Activated T-cell treated with anti-CD3 and anti-CD28 coated beads for 24 hours (primary cell): ENCODE measurements around the gene MINDY3.
"Not testable (repeated sequence)": the region's sequence is repeated elsewhere in the genome, so short reads cannot be mapped to it uniquely, and the experiment has no call there.

ENCODE experiments used
- DNase-seq: peaks from one replicate; pipeline ENCODE4 v3.0.0-alpha.2; 2020; ENCODE audit warnings: low read depth

MINDY3 gene

DNA sequence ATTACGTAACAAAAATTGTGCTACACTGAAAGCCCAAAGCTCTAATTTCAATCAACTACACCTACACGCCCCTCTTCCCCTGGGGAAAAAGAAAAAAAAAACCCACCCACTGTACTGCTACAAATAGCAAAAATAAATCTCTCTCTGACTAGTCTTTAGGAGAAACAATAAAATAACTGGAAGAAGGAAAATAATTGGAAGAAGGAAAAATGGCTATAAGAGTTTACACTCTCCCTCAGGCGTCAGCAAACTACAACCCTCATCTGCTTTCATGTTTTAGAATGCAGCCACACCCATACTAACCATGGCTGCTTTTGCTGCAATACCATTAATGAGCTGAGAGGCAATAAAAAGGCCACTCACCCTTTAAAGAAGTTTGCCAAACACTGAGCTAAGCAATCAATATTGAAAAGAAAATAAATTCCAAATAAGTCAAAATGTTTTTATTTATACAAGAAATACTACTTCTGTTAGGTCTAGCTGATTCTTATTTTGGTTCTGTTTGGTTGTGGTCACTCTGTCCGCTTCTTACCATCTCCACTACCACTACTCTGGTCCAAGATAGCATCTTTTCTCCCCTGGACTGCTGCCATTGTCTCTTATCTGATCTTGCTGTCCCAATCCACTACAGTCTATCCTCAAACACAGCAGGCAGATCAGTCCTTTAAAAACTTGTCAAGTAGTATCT, 3.8 kb downstream of the MINDY3 start:
- DNase-seq = no peak

DNA sequence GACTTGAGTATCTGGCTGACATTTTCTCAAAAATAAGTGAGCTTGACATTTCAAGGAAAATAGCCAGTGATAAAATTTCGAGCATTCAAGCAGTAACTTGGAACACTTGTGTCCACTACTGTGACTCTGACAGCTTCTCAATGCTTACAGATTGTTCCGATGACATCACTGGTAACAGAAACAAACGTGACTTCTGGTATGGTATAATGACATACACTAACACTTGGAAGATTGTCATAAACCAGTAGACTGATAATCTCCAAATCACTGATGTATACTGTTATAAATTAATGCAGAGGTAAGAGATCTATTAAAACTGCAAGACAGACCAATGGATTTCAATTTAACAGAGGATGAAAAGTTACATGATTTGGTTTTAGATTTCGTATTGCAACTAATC, 6.5 kb downstream of the MINDY3 start:
- no peak for DNase-seq

DNA sequence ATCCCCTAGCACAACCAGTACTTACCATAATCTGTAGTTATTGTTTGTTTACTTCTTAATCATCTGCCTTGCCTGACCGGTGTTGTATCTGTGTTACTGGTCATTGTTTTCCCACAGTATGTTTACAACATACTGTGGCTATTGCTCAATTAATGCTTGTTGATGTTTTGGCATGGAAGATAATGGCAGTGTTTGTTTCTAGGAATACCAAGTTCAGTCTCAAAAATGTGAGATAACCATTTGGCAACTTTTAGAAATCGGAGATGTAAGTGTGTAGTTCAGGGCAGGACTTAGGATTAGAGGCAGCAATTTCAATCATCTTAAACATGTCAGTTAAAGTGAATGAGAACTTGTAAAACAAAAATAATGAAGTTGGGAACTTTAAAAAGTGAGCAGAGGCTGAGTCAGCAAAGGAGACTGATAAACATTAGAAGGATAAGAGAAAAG, 8.2 kb downstream of the MINDY3 start:
- no peak for DNase-seq

GRCh38 chr10:15850337-15850978, 9.8 kb downstream of the MINDY3 start:
- DNase-seq = not testable (repeated sequence)

- no peak for DNase-seq
These were observed 11.0 kb downstream of the MINDY3 start for GRCh38 chr10:15849316-15849715.

- DNase-seq = no peak
These were observed 12.8 kb downstream of the MINDY3 start for GRCh38 chr10:15847481-15847880.

- no peak for DNase-seq
These were observed 15.8 kb downstream of the MINDY3 start for GRCh38 chr10:15844517-15844916.

- no peak for DNase-seq
These were observed 16.6 kb downstream of the MINDY3 start for GRCh38 chr10:15843695-15844094.

GRCh38 chr10:15842556-15843169, 17.6 kb downstream of the MINDY3 start:
- DNase-seq = no peak

GRCh38 chr10:15841696-15842095, 18.6 kb downstream of the MINDY3 start:
- DNase-seq = no peak

GRCh38 chr10:15836807-15837206, 23.5 kb downstream of the MINDY3 start:
- no peak for DNase-seq

- DNase-seq = no peak
These were observed 30.8 kb downstream of the MINDY3 start for GRCh38 chr10:15829495-15829894.

GRCh38 chr10:15824498-15824897, 35.8 kb downstream of the MINDY3 start:
- DNase-seq = no peak

DNA sequence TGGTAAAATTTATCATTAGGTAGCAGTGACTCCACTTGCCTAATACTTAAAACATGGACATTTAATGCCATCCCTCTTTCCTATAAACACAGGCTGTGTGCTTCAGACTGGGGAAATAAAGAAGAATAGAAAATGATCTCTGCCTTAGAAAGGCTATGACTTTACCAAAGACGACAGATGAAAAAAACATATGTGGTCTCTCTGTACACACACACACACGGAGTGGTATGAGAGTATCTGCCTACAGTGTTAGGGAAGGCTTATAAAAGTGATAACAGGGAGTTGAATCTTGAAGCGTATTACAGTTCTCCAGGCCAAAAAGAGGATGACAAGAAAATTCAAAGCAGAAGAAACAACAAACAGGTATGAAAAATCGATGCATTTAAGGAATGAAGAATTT, 38.2 kb downstream of the MINDY3 start:
- DNase-seq = no peak

DNA sequence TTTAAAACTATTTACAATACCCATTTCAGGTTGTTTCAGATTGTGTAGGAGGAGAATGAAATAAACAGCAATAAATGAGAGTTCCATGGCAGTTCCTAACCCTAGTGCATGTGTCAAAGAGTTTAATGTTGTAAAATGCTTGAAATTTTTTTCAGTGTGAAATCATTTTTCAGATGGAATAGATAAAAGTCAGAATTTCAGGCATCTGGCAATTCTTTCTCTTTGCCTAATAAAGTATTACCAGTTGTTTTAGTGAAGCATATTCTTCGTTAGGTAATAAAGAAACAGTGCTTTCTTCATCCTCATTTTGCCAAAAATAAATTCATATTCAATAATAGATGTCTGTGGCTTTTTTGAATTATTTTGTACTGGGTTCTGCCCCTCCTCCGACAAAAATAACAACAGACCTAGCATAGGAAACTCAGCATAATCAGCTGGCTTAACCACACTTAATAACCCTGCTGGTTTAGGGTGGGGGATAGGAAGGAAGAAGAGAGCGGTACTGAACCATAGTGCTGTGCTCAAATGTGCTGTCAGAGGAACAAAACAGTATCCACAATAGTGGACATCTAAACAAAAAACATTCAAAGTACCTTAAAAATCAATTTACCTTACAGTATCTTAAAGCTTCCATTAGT, 39.1 kb downstream of the MINDY3 start:
- DNase-seq = no peak

DNA sequence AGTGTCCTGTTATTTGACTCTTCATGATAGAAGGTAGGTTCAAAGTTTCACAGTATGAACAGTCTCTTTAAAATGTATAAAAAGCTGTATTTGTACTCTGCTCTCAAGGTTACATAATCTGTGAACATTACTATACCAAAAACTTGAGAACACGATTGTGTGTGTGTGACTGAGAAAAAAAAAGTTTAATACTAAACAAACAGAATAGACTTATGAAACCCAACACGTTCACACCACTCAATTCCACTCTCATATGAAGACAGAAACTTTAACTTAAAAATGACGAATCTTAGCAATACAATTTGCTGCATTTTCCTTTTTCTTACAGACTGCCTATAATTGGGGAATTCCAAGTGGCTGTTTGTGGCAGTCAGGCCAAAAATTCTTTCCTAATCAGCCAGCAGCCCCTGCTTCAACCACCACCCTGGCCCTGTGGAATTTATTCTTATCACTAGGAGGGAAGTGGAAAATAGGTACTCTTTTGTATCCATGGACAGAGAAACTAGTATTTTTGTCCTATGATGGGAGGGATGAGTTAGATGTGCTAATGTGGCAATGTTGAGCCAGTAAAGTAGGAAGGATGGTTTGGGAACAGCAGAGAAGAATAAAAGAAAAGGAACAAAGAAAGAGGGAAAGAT, 42.8 kb downstream of the MINDY3 start:
- no peak for DNase-seq

DNA sequence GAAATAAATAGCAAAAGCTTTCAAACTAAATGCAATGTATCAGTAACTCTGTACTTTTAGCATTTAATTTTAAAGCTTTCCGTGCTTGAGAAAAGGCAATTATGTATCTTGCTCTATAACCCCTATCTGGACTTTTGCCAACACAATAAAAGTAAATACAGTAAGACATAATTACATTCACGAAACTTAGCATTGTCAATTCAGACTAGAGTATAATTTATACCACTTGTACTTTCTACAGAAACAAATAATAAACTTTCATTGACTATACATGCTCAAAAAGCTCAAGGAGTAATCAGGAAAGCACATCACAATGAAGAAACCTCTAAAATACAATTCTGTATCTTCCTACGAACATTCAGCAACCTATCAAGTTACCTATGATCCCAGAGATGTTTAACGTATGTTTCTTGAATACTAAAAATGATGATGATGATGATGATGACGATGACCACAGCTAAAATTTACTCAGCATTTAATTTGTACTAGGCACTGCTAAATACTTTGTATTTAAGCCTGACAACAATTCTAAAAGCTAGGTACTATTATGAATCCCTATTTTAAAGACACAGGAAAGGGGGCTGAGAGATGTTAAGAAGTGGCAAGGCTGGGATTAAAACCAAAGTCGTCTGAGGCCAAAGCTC, 44.9 kb downstream of the MINDY3 start:
- no peak for DNase-seq

- DNase-seq = no peak
These were observed 45.7 kb downstream of the MINDY3 start for GRCh38 chr10:15814565-15814964.

- DNase-seq = no peak
These were observed 46.9 kb downstream of the MINDY3 start for GRCh38 chr10:15813415-15813814.

DNA sequence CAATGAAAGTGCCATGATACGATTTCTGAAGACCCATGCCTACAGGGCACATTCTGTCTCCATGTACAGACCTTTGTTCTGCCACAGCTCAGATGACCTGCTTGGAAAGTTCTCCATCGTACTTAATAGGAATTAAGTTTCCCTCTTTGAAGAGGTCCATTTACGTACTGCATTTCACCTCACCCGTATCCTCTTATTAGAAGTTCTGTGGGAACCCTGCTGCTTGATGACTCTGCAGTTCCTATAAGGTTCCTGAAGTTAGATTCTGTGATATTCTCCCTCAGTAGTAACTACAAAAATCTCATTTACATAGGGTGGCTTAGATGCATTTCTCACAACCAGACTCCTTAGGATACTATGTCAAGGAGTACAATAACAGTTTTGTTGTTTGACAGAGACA, 50.9 kb downstream of the MINDY3 start:
- no peak for DNase-seq

DNA sequence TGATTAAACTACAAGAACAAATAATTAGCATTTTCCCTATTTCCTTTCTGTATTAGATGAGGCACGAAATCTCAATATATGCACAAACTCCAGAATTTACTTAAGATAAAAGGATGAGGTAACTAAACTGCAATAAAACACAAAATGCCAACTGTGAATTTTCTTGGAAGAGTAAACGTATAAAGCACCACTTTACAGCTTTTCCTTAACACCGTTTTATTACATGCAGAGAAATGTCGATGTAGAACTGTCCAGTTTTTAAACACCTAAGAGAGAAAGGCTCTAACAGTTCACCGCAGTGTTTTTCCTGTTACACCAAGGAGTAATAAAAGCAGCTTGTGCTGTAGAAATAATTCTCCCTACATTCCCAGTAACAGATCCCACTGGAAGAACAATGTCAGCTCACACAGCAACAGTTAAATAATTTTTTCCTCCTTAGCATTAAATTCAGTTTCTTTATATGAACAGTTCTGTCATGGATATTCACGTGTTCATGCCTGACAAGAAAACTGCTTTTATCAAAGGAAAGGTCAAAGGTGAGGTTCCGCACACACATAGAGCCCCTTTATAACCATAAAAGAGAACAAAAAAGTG, 52.0 kb downstream of the MINDY3 start:
- DNase-seq = no peak
